ENCODE data around the gene PPFIA2. TPM values are rescaled to one million over a fixed set of nuclear protein-coding genes. Genes with fewer than 3 reads are reported as not detected.

The PPFIA2 gene
- total RNA-seq, 6 experiments from 2014 or later: 0.12 to 1.2 (median 0.56) TPM; not detected in 2

- H3K27me3 ChIP-seq: no peaks in the 10 kb centered on the region
- ATAC-seq: peak in 3 of 4 donors; percentile 56 to 62 (median 57)
- no peak overlapping the region for H3K4me3 ChIP-seq
- no peaks in the 10 kb centered on the region for H3K9me3 ChIP-seq
- H3K4me1 ChIP-seq: no peaks in the 10 kb centered on the region
- intact Hi-C loops (cut with DNase I): no loop called here
- no peak overlapping the region for H3K27ac ChIP-seq
- 0% methylated on average over 1 of the region's 1 CpG for WGBS (ENCODE audit: insufficient coverage, low coverage, low lambda C conversion rate, missing lambda C conversion rate)
- TF ChIP-seq CTCF (IDR thresholded peaks at IDR 0.05): peak; percentile 37 to 54 (median 40)
- no peak for TF ChIP-seq POLR2A (IDR thresholded peaks at IDR 0.05)
- no peak for DNase-seq
- H3K36me3 ChIP-seq: no peaks in the 10 kb centered on the region
Observed at GRCh38 chr12:81644503-81644902, 114.6 kb downstream of the PPFIA2 start.

GRCh38 chr12:81639196-81639595, 120.0 kb downstream of the PPFIA2 start:
- TF ChIP-seq CTCF (IDR thresholded peaks at IDR 0.05) (no peak), POLR2A (IDR thresholded peaks at IDR 0.05) (no peak)
- ATAC-seq (no peak), DNase-seq (no peak)
- WGBS (ENCODE audit: insufficient coverage, low coverage, low lambda C conversion rate, missing lambda C conversion rate): 16% methylated on average over 1 of the region's 1 CpG
- Histone ChIP-seq H3K27me3 (no peaks in the 10 kb centered on the region), H3K4me3 (no peak overlapping the region), H3K9me3 (no peaks in the 10 kb centered on the region), H3K27ac (no peak overlapping the region), H3K36me3 (no peaks in the 10 kb centered on the region), H3K4me1 (no peaks in the 10 kb centered on the region)
- intact Hi-C loops (cut with DNase I): no loop called here

DNA sequence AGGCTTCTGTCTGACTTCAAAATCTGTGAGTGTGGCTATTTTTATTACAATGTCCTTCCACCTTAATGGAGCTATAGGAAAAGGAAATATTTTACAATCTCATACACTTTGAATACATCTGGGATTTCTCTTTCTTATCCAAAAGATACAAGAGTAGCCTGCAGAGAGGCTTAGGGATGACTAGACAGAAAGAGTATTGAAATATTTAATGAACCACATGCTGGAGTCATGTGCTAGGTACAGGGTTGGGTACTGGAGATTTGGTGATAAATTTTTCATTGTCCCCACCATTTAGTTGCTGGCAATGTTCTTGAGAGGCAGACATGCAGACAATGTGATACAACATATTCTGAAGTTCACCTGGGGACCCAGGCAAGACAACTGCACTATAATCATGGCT, 126.0 kb downstream of the PPFIA2 start:
- Histone ChIP-seq H3K4me3 (no peak overlapping the region), H3K27me3 (no peaks in the 10 kb centered on the region), H3K9me3 (no peaks in the 10 kb centered on the region), H3K27ac (no peak overlapping the region), H3K4me1 (no peaks in the 10 kb centered on the region), H3K36me3 (no peaks in the 10 kb centered on the region)
- no peak for DNase-seq
- intact Hi-C loops (cut with DNase I): no loop called here
- TF ChIP-seq CTCF (IDR thresholded peaks at IDR 0.05) (no peak), POLR2A (IDR thresholded peaks at IDR 0.05) (no peak)
- ATAC-seq: no peak

GRCh38 chr12:81627336-81628189, 131.6 kb downstream of the PPFIA2 start:
- Histone ChIP-seq H3K4me3 (no peak overlapping the region), H3K27me3 (no peaks in the 10 kb centered on the region), H3K9me3 (no peaks in the 10 kb centered on the region), H3K27ac (no peak overlapping the region), H3K4me1 (no peaks in the 10 kb centered on the region), H3K36me3 (no peaks in the 10 kb centered on the region)
- no peak for DNase-seq
- peak; percentile 57 to 74 (median 68) for ATAC-seq
- 11% methylated on average over 4 of the region's 4 CpGs for WGBS (ENCODE audit: insufficient coverage, low coverage, low lambda C conversion rate, missing lambda C conversion rate)
- TF ChIP-seq POLR2A (IDR thresholded peaks at IDR 0.05) (no peak), CTCF (IDR thresholded peaks at IDR 0.05) (peak; percentile 57 to 68 (median 62))
- intact Hi-C loops (cut with DNase I): no loop called here
